Nephron progenitor cell (in vitro differentiated cells): ENCODE data around the gene FOXI1.

ENCODE experiments used
- DNase-seq: peaks from one replicate; pipeline ENCODE4 v3.0.0; 2021
- H3K27ac Mint-ChIP-seq: 2 replicates; pipeline ENCODE4 v1.8.0; 2021; ENCODE audit warnings: mild to moderate bottlenecking, moderate library complexity, mixed read lengths
- H3K27me3 Mint-ChIP-seq: 2 replicates; pipeline ENCODE4 v1.8.0; 2021; ENCODE audit warnings: mild to moderate bottlenecking, low read depth, mixed read lengths; ENCODE audit not compliant: poor library complexity
- H3K36me3 Mint-ChIP-seq: 2 replicates; pipeline ENCODE4 v1.8.0; 2021; ENCODE audit warnings: low read depth, mixed read lengths
- H3K4me1 Mint-ChIP-seq: 2 replicates; pipeline ENCODE4 v1.8.0; 2021; ENCODE audit warnings: mixed read lengths
- H3K4me3 Mint-ChIP-seq: 2 replicates; pipeline ENCODE4 v1.8.0; 2021; ENCODE audit warnings: mild to moderate bottlenecking, moderate library complexity, mixed read lengths
- H3K9me3 Mint-ChIP-seq: 2 replicates; pipeline ENCODE4 v1.8.0; 2021; ENCODE audit warnings: mild to moderate bottlenecking, moderate library complexity, mixed read lengths
- CTCF ChIP-seq: fragments of 200-600 bp; sonication (generic); IDR thresholded peaks from 2 replicates; pipeline ENCODE4 v1.5.0; 2021; ENCODE audit warnings: antibody characterized with exemption

The FOXI1 gene

GRCh38 chr5:170144286-170145023 lies 38.8 kb downstream of the FOXI1 start:
- H3K9me3 Mint-ChIP-seq = no peaks in the 10 kb centered on the region
- H3K36me3 Mint-ChIP-seq = no peaks in the 10 kb centered on the region
- no peak for TF ChIP-seq CTCF

DNA sequence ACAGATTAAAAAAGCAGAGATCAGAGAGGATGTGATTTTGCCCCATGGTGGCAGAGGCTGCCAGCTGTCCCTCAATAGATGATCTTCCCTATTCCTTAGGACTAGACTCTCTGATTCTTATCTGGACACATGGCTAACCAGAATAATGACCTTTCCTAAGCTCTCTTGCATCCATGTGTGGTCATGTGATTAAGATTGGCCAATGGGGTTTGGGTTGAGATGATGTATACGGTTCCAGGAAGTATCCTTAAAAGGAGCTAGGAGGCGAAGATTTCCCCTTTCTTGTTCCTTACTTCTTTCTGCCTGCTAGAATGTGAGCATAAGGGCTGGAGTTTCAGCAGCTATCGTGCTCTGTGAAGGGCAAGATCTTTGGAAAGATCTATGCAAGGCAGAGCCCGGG lies 39.8 kb downstream of the FOXI1 start:
- DNase-seq = no peak
- peaks cover 17% of the 10 kb centered on the region for H3K27me3 Mint-ChIP-seq
- no peak overlapping the region for H3K4me3 Mint-ChIP-seq
- no peaks in the 10 kb centered on the region for H3K36me3 Mint-ChIP-seq
- H3K4me1 Mint-ChIP-seq = no peaks in the 10 kb centered on the region
- H3K27ac Mint-ChIP-seq = no peak overlapping the region
- TF ChIP-seq CTCF = no peak
- no peaks in the 10 kb centered on the region for H3K9me3 Mint-ChIP-seq

More at GRCh38 chr5:170144286-170145023, 38.8 kb downstream of the FOXI1 start:
- no peak for DNase-seq
- no peak overlapping the region for H3K27ac Mint-ChIP-seq
- no peak overlapping the region for H3K4me3 Mint-ChIP-seq
- peaks cover 19% of the 10 kb centered on the region for H3K27me3 Mint-ChIP-seq
- H3K4me1 Mint-ChIP-seq = peaks cover 7% of the 10 kb centered on the region

DNA sequence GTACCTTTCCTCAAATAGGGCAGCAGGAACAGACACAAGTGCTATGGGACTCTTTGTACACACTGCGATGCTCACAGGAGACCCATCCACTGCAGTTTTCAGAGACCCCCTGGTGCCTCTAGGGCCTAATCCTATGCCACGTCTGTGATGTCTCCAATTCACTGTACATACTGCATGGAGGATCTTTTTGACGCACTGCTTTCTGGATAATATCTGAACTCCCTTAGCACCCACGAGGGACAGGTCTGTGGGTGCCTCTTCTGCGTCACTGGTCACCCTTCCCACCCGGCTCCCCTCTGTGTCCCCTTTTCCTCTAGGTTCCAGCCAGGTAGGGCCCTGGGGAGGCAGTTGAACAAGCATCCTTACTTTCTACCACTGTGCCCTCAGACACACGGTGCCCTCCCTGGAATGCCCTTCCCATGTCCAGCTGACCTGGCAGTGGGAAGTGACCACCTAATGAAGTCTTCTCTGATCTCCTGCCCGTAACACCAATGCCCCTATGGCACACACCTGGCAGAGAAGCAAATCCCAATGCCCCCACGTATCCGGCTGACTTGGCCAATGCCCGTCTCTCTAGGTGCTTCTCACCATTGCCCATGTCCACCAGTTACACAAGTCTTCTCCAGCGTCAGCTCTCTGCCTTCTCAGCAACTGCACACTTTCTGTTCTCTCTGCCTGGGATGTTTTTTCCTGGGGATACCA lies 41.5 kb downstream of the FOXI1 start:
- no peak for DNase-seq
- no peaks in the 10 kb centered on the region for H3K4me1 Mint-ChIP-seq
- H3K27me3 Mint-ChIP-seq = peaks cover 18% of the 10 kb centered on the region
- H3K9me3 Mint-ChIP-seq = no peaks in the 10 kb centered on the region
- TF ChIP-seq CTCF = no peak
- H3K36me3 Mint-ChIP-seq = no peaks in the 10 kb centered on the region
- H3K4me3 Mint-ChIP-seq = no peak overlapping the region
- H3K27ac Mint-ChIP-seq = no peak overlapping the region

- Mint-ChIP-seq H3K27me3 (peaks cover 24% of the 10 kb centered on the region), H3K27ac (no peak overlapping the region), H3K9me3 (no peaks in the 10 kb centered on the region), H3K4me1 (no peaks in the 10 kb centered on the region), H3K4me3 (no peak overlapping the region), H3K36me3 (no peaks in the 10 kb centered on the region)
- no peak for TF ChIP-seq CTCF
- no peak for DNase-seq
Measured at GRCh38 chr5:170147753-170148264, 42.1 kb downstream of the FOXI1 start.

DNA sequence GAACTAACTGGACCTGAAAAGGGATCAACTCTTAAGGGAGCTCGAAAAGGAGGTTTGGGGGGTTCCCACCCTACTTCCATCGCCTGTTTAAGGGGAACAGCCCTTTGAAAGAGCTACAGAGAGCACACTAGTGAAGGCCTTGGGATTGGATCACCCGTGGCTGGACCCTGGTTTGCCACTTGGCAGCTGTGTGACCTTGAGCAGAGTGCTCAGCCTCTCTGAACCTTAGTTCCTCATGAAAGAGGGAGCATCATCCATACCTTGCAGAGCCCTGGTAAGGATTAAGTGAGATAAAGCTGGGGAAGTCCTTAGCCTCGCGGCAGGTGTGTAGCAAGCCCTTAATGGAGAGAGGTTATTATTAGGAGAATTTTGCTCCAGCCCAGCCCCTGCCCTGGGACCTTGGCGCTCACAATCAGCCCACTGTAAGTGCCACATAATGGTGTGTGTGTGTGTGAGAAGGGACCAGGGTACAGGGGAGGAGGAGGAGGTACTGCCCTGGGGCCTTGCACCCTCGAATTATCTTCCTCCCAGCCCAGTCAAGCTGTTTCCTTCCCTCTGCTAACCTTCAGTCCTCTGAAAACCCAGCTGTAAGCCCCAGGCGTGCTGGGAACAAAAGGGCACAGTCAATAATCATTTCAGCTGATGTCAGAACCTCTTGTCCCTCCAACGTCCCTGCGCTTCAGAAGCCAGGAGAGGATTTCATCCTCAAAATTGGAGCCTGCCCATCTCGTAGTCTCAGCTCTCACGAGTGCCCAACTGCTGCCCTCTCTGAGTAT lies 42.9 kb downstream of the FOXI1 start:
- Mint-ChIP-seq H3K27ac (no peak overlapping the region), H3K9me3 (no peaks in the 10 kb centered on the region), H3K36me3 (no peaks in the 10 kb centered on the region), H3K4me3 (no peak overlapping the region), H3K4me1 (no peaks in the 10 kb centered on the region), H3K27me3 (peaks cover 24% of the 10 kb centered on the region)
- no peak for DNase-seq
- no peak for TF ChIP-seq CTCF
